ENCODE data around the gene CLCN5. TPM values are rescaled to one million over a fixed set of nuclear protein-coding genes. Genes with fewer than 3 reads are reported as not detected.

The CLCN5 gene
- total RNA-seq, 4 donors from 2014 or later: 3.7 to 8.2 (median 5.5) TPM

- Histone ChIP-seq H3K27ac (no peak overlapping the region), H3K36me3 (no peaks in the 10 kb centered on the region), H3K4me3 (no peak overlapping the region), H3K4me1 (no peaks in the 10 kb centered on the region), H3K9me3 (no peaks in the 10 kb centered on the region), H3K27me3 (no peaks in the 10 kb centered on the region)
- intact Hi-C loops (cut with DNase I; ENCODE audit: low total_unique reads): no loop called here
- no peak for TF ChIP-seq POLR2A (IDR thresholded peaks at IDR 0.05)
- TF ChIP-seq POLR2AphosphoS5 (IDR thresholded peaks at IDR 0.05): no peak
- no peak for DNase-seq
- 90 to 92% methylated on average over 4 to 5 of the region's 5 CpGs for WGBS, 2 donors (ENCODE audit: low coverage in 1 of 2)
- in situ Hi-C loops (cut with MboI; ENCODE audit: low pct_ligation_motif_present in 1 of 4, low pct_unique_long_range_greater_than_20kb in 1 of 4, low sequenced_read_pairs in 3 of 4): no loop called here
Measured at GRCh38 chrX:49972328-49972860, 50.0 kb downstream of the CLCN5 start.

GRCh38 chrX:49976682-49977197 lies 54.3 kb downstream of the CLCN5 start:
- no peak overlapping the region for H3K27ac ChIP-seq
- H3K27me3 ChIP-seq: no peaks in the 10 kb centered on the region
- intact Hi-C loops (cut with DNase I; ENCODE audit: low total_unique reads) (no loop called here), in situ Hi-C loops (cut with MboI; ENCODE audit: low pct_ligation_motif_present in 1 of 4, low pct_unique_long_range_greater_than_20kb in 1 of 4, low sequenced_read_pairs in 3 of 4) (no loop called here)
- 77 to 100% methylated on average over 2 to 4 of the region's 4 CpGs for WGBS, 2 donors (ENCODE audit: low coverage in 1 of 2)
- H3K9me3 ChIP-seq: no peaks in the 10 kb centered on the region
- H3K4me1 ChIP-seq: no peaks in the 10 kb centered on the region
- no peaks in the 10 kb centered on the region for H3K36me3 ChIP-seq
- DNase-seq: no peak
- TF ChIP-seq EP300 (IDR thresholded peaks at IDR 0.05; ENCODE audit: low read depth) (no peak), POLR2AphosphoS5 (IDR thresholded peaks at IDR 0.05) (no peak), POLR2A (IDR thresholded peaks at IDR 0.05) (no peak)
- TF ChIP-seq, protein P1, sequence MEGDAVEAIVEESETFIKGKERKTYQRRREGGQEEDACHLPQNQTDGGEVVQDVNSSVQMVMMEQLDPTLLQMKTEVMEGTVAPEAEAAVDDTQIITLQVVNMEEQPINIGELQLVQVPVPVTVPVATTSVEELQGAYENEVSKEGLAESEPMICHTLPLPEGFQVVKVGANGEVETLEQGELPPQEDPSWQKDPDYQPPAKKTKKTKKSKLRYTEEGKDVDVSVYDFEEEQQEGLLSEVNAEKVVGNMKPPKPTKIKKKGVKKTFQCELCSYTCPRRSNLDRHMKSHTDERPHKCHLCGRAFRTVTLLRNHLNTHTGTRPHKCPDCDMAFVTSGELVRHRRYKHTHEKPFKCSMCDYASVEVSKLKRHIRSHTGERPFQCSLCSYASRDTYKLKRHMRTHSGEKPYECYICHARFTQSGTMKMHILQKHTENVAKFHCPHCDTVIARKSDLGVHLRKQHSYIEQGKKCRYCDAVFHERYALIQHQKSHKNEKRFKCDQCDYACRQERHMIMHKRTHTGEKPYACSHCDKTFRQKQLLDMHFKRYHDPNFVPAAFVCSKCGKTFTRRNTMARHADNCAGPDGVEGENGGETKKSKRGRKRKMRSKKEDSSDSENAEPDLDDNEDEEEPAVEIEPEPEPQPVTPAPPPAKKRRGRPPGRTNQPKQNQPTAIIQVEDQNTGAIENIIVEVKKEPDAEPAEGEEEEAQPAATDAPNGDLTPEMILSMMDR (IDR thresholded peaks at IDR 0.05): no peak
- no peak overlapping the region for H3K4me3 ChIP-seq

GRCh38 chrX:49977319-49978090 lies 55.1 kb downstream of the CLCN5 start:
- TF ChIP-seq POLR2AphosphoS5 (IDR thresholded peaks at IDR 0.05): no peak
- in situ Hi-C loops (cut with MboI; ENCODE audit: low pct_ligation_motif_present in 1 of 4, low pct_unique_long_range_greater_than_20kb in 1 of 4, low sequenced_read_pairs in 3 of 4) (no loop called here), intact Hi-C loops (cut with DNase I; ENCODE audit: low total_unique reads) (no loop called here)
- H3K4me3 ChIP-seq: no peak overlapping the region
- H3K27me3 ChIP-seq: no peaks in the 10 kb centered on the region
- no peaks in the 10 kb centered on the region for H3K9me3 ChIP-seq
- no peaks in the 10 kb centered on the region for H3K4me1 ChIP-seq
- no peak for DNase-seq
- 40 to 63% methylated on average over 1 to 9 of the region's 9 CpGs for WGBS, 2 donors (ENCODE audit: low coverage in 1 of 2)
- no peaks in the 10 kb centered on the region for H3K36me3 ChIP-seq
- no peak overlapping the region for H3K27ac ChIP-seq

DNA sequence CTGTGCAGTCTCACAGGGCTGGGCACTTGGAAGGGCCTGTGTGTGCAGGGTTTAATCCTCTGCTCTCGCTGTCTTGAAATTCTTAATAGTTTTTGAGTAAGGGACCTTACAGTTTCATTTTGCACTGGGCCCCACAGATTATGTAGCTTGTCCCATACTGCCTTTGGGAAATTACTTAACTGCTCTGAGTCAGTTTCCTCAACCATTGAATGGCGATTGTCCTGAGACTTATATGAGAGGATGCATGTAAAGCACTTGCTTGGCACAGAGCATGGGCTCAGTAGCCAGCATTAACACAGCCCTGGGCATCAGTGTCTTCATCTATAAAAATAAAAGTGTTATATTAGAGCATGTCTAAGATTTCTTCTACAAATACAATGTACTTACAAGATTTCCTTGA lies 55.8 kb downstream of the CLCN5 start:
- TF ChIP-seq POLR2A (IDR thresholded peaks at IDR 0.05) (no peak), POLR2AphosphoS5 (IDR thresholded peaks at IDR 0.05) (no peak), EP300 (IDR thresholded peaks at IDR 0.05; ENCODE audit: low read depth) (no peak)
- TF ChIP-seq, protein P1 (IDR thresholded peaks at IDR 0.05): no peak
- Histone ChIP-seq H3K27ac (no peak overlapping the region), H3K36me3 (no peaks in the 10 kb centered on the region), H3K27me3 (no peaks in the 10 kb centered on the region), H3K4me1 (no peaks in the 10 kb centered on the region), H3K9me3 (no peaks in the 10 kb centered on the region), H3K4me3 (no peak overlapping the region)
- 67% methylated on average over 2 of the region's 2 CpGs; no CpG with 5 or more reads in 1 of the 2 donors for WGBS, 2 donors (ENCODE audit: low coverage in 1 of 2)
- intact Hi-C loops (cut with DNase I; ENCODE audit: low total_unique reads): no loop called here
- no peak for DNase-seq
- in situ Hi-C loops (cut with MboI; ENCODE audit: low pct_ligation_motif_present in 1 of 4, low pct_unique_long_range_greater_than_20kb in 1 of 4, low sequenced_read_pairs in 3 of 4): no loop called here

GRCh38 chrX:49986058-49986457 lies 63.7 kb downstream of the CLCN5 start:
- intact Hi-C loops (cut with DNase I; ENCODE audit: low total_unique reads): no loop called here
- TF ChIP-seq EP300 (IDR thresholded peaks at IDR 0.05; ENCODE audit: low read depth) (no peak), POLR2AphosphoS5 (IDR thresholded peaks at IDR 0.05) (no peak), POLR2A (IDR thresholded peaks at IDR 0.05) (no peak)
- TF ChIP-seq, protein P1 (IDR thresholded peaks at IDR 0.05): no peak
- DNase-seq: no peak

More at GRCh38 chrX:49986058-49986457, 63.7 kb downstream of the CLCN5 start:
- H3K27me3 ChIP-seq: no peaks in the 10 kb centered on the region
- H3K27ac ChIP-seq: no peak overlapping the region
- H3K36me3 ChIP-seq: no peaks in the 10 kb centered on the region
- H3K4me1 ChIP-seq: no peaks in the 10 kb centered on the region
- in situ Hi-C loops (cut with MboI; ENCODE audit: low pct_ligation_motif_present in 1 of 4, low pct_unique_long_range_greater_than_20kb in 1 of 4, low sequenced_read_pairs in 3 of 4): no loop called here
- H3K4me3 ChIP-seq: no peak overlapping the region
- WGBS, 2 donors (ENCODE audit: low coverage in 1 of 2): 69 to 86% methylated on average over 3 of the region's 3 CpGs
- no peaks in the 10 kb centered on the region for H3K9me3 ChIP-seq
